Fibroblast of skin of scalp (primary cell): ENCODE data around the gene ANKFN1. TPM values are rescaled to one million over a fixed set of nuclear protein-coding genes. Genes with fewer than 3 reads are reported as not detected.

Experiments
- DNase-seq: peaks from one replicate; pipeline ENCODE4 v3.0.0-alpha.2; 2013
- polyA plus RNA-seq, 2 experiments: library from polyadenylated mRNA; unstranded; fragments of 120-200 nt; gene quantifications; one replicate each; pipeline ENCODE4 v1.2.1, GENCODE V29; 2013; ENCODE audit not compliant: insufficient read length in 2 of 2

The ANKFN1 gene
- not detected for polyA plus RNA-seq (2013, experiment 1 of 2; ENCODE audit: insufficient read length)
- 0.09 TPM for polyA plus RNA-seq (2013, experiment 2 of 2; ENCODE audit: insufficient read length)

- DNase-seq, result no peak
Observed at GRCh38 chr17:56152874-56153602, at the start of gene ANKFN1. Gene ANKFN1, plus strand, starts transcription at chr17:56153475. Its CDS starts 59,193 bp downstream, at chr17:56212668.

- no peak for DNase-seq
Observed at GRCh38 chr17:56108811-56109284, 44.4 kb upstream of the ANKFN1 start.

GRCh38 chr17:56109836-56110235 is 43.4 kb upstream of the ANKFN1 start:
- DNase-seq, result no peak

GRCh38 chr17:56110463-56111135 is 42.7 kb upstream of the ANKFN1 start:
- DNase-seq, result no peak

GRCh38 chr17:56111706-56112485 is 41.4 kb upstream of the ANKFN1 start:
- peak; percentile 62 for DNase-seq

- DNase-seq, result no peak
Observed at GRCh38 chr17:56113486-56113885, 39.8 kb upstream of the ANKFN1 start.

GRCh38 chr17:56114469-56114868 is 38.8 kb upstream of the ANKFN1 start:
- DNase-seq, result no peak

GRCh38 chr17:56119191-56119590 is 34.1 kb upstream of the ANKFN1 start:
- no peak for DNase-seq

- DNase-seq, result peak; percentile 1
Observed at GRCh38 chr17:56119936-56120335, 33.3 kb upstream of the ANKFN1 start.

GRCh38 chr17:56121191-56122051 is 31.9 kb upstream of the ANKFN1 start:
- DNase-seq, result no peak

GRCh38 chr17:56125830-56126819 is 27.1 kb upstream of the ANKFN1 start:
- DNase-seq, result peak; percentile 79

- DNase-seq, result no peak
Observed at GRCh38 chr17:56130026-56130425, 23.2 kb upstream of the ANKFN1 start.

GRCh38 chr17:56130631-56131030 is 22.6 kb upstream of the ANKFN1 start:
- DNase-seq, result no peak

- no peak for DNase-seq
Observed at GRCh38 chr17:56131431-56131830, 21.8 kb upstream of the ANKFN1 start.

GRCh38 chr17:56136301-56136700 is 17.0 kb upstream of the ANKFN1 start:
- DNase-seq, result no peak

GRCh38 chr17:56141046-56141839 is 12.0 kb upstream of the ANKFN1 start:
- DNase-seq, result peak; percentile 60

- peak; percentile 70 for DNase-seq
Observed at GRCh38 chr17:56142325-56142724, 10.9 kb upstream of the ANKFN1 start.

GRCh38 chr17:56142781-56143180 is 10.5 kb upstream of the ANKFN1 start:
- no peak for DNase-seq

GRCh38 chr17:56144223-56144622 is 9.1 kb upstream of the ANKFN1 start:
- DNase-seq, result no peak

- DNase-seq, result no peak
Observed at GRCh38 chr17:56146534-56146933, 6.7 kb upstream of the ANKFN1 start.
